Activated CD8-positive, alpha-beta memory T cell treated with anti-CD3 and anti-CD28 coated beads for 24 hours (primary cell): ENCODE measurements around the gene MED15.

ENCODE experiments used
- DNase-seq: peaks from one replicate; pipeline ENCODE4 v3.0.0-alpha.2; 2020

Gene MED15

DNA sequence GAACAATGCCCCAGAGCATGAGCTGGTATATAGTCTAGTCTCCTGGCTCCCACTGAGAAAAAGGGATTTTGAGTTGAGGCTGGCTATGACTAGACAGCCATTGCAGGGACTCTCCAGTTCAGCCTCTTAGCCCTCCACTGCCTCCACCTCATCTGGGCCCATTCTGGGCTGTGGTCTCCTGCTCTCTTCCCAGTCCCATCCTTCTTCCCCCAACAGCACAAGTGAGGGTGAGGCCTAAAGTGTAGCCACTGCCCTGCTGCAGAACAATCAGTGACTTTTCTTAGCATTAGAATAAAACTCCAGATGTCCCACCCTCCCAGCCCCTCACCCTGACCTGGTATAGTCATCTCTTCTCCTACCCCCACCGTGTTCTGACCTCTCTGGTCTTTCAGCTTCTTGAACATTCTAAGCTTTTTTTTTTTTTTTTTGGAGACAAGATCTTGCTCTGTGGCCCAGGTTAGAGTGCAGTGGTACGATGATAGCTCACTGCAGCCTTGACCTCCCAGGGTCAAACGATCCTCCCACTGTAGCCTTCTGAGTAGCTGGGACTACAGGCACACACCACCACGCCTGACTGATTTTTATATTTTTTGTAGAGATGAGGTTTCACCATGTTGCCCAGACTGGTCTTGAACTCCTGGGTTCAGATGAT lies 4.3 kb downstream of the MED15 start:
- DNase-seq = no peak

DNA sequence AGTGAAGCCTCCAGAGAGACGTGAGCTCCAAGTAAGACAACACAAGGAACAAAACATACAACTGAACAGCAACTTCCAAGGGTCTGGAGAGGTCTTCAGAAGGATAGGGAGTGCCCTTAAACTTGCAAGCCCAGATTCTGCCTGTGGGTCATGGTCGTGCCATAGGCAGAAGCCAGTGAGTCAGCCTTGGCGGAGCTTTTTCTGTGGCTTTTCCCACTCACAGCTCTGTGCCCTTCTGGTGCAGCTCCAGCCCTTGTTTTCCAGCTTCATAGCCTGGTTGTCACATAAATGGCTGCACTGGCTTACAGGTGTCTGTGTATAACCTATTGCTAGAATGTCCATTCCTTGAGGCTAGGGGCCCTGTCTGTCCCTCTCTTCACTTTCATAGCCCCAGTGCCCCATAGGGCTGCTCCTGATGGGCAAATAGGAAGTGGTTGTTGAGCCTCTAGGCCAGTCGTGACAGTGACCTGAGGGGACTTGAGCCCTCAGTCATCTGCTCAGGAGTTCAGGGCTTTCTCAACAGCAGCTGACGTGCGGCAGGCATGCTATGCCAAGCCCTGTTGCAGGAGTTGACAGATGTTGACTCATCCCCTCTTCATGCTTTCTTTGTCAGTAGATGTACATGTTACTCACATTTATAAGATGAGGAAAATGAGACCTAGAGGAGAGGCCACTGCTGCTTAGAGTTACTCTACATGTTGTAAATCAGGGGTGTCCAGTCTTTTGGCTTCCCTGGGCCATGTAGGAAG lies 7.4 kb downstream of the MED15 start:
- no peak for DNase-seq

DNA sequence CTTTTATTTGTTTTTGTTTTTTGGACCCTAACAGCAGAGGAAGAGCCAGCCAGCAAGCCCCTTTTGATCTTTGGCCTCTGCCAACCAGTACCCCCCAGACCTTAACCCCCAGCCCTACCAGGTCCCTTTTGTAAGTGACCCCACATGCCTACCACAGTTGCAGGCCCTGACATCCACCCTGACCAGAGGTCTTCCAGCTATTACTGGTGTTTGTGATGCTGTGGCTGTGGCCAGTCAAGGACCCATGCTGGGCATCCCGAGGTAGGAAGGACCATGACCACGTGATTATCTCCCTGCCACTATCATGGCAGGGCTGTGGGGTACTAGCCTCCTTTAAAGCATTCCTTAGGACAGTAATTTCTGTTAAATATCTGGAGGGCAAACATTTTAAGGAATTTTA lies 9.0 kb downstream of the MED15 start:
- no peak for DNase-seq

DNA sequence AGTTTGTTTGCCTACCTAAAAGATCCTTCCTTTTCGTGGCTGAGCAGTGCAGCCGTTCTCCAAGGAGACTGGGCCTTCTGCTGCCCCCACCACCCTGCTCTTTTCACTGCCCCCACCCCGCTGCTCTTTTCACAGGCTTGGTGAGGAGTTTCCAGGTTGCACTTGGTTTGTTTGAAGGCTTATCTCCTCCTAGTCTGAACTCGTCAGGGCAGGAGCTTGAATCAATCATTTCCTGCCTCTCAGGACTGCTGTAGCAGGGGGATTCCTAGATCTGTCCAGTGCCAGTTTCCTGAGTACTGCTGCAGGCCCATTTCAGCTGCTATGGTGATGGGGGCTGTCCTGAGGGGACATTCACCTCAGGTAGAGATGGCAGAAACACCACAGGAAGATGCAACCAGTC lies 10.0 kb downstream of the MED15 start:
- DNase-seq = no peak

DNA sequence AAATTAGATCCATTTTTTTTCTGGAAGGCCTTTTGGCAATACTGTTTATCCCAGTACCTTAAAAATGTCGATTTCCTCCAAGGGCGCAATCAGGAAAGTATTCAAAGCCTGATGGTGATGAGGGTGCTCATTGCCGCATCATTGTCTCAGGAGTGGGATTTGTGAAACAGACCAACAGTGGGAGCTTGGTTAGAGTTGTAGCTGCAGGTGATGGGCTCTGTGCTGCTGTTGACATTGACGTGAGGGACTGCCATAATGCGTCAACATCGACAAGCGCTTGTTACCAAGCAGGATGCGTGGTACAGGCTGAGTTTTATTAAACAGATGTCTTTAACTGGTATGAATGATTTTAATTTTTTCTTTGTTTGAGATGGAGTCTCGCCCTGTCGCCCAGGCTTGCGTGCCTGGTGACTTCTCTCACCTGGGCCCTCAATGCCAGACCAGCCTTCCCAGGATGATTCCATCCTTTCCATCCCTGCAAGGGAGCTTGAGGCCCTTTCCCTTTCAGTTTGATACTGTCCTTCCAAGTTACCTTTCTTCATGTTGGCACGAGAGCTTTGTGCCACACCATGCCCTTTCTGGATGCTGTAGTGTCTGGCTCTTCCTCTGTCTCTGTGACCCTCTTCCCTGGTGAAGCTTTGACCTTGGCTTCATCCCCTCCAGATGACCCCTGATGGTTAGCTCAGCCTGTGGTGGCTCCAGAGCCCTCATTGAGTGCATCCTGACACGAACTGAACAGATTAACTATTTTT lies 10.6 kb downstream of the MED15 start:
- no peak for DNase-seq

DNA sequence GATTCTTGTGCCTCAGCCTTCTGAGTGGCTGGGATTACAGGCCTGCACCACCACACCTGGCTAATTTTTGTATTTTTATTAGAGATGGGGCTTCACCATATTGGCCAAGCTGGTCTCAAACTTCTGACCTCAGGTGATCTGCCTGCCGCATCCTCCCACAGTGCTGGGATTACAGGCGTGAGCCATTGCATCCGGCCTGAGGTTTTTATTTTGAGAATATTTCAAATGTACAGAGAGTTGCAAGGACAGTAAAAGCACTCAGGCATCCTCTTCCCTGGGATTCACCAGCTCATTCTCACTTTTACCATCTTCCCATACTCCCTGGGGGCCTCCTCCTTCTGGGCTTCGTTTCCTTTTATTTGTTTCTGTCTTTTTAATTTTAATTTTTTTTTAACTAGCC lies 12.1 kb downstream of the MED15 start:
- DNase-seq = no peak

DNA sequence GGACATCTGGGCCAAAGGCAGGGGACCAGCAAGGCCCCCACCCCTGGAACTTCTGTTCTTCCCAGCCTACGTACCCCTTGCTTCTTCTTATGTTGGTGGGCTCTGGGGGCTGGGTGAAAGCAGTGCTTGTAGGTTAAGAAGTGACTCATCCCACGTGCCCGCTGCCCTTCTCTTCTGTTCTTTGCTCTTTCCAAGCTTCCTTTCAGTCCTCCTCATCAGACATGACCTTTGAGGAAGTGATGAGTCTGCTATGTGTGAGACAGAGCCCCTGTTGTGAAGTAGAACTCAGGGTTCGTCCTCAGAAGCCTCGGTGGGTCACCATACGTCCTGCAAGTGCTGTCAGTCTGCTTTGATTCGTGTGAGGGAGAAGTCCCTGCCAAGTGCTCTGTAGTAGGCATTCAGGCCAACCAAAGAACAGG lies 12.7 kb downstream of the MED15 start:
- peak; percentile 71 for DNase-seq

DNA sequence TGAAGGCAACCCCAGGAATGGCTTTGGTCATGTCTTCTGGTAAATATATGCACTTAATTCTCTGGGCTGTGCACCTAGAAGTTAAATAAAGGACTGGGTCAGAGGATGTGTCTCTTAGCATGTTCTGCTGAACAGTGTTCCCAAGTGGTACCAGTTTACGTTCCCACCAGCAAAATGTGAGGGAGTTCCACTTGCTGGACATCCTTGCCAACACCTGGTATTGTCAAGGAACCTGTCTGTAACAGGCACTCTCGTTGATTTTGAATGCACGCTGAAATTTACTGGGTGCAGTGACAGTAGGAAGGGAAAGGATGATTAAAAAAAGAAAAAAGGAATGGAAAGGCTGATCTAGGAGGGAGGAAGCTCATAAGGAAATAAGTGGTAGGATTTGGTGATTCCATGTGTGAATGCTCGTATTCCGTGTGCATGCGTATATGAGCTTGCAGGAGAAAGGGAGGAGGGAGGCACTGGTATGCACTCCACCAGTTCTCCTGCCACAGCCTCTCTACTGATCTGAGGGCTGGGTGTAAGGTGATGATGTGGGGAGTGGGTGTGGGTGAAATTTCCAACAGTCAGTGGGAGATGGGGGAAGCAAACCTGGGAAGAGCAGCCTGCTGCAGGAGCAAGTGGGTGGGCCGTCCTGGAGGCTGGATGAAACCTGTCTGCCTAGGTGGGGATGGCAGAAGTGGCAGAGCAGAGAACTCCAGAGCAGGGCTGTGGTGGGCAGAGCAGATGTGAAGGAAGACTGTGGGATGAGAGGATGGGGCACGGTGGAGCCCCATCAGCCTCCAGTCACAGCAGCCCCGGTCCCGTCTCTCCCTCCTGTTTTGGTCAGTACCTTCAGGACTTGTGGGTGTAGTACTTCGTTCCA lies 15.0 kb downstream of the MED15 start:
- no peak for DNase-seq

DNA sequence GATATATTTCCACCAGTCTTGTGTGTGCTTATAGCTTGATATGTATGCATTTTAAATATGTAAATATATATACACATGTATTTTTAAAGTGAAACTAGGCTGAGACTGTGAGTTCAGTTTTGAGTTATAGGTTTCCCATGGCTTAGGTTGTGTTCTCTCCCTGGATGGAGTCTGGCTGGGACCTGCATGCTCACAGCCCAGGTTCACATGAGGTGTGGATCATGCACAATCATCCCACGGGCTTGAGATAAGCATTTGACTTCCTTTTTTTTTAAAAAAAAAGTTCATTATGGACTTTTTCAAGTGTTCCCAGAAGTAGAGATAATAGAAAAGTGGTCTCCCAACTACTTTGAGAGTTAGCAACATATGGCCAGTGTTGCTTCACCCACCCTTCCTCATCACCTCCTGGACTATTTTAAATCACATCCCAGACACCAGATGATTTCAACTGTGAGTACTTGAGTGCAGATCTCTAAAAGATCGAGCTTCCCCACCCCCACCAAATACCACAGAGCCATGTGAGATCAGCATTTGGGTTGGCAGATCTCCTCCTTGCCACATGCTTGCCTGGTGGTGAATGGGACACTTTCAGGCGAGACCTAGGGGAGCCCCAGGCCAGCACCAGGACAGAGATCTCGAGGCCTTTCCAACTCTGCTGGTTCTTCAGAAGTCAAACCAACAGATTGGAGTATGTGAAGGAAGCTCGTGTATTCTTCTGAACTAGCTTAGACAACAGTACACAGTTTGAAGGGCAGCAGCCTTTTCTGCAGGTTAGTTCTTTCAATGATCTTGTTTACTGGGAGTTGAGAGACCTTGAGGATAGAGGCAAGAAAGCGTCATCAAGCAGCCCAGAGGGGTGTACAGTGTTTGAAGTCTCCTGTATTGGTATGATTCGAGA lies 15.9 kb downstream of the MED15 start:
- no peak for DNase-seq

DNA sequence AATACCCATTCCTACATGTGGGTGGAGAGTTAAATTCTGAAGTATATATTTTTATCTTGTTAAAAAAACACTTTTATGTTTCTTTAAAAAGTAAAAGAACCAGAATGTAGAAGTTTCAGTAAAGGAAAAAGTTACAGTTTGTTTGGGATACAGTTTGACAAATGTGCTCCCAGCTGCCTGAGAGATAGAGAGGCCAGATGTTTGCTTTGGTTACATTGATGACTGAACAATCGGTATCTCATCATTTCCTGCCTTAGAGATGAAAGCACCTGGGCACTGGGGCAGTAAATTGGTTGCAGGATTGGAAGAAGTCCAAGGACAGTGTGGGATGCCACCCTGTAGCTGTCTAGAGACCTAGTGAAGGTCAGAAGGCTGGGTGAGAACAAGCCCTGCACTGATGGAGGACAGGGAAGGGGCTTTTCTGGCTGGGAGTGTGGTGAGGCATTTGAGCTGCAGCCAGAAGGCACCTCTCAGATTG lies 16.6 kb downstream of the MED15 start:
- no peak for DNase-seq

DNA sequence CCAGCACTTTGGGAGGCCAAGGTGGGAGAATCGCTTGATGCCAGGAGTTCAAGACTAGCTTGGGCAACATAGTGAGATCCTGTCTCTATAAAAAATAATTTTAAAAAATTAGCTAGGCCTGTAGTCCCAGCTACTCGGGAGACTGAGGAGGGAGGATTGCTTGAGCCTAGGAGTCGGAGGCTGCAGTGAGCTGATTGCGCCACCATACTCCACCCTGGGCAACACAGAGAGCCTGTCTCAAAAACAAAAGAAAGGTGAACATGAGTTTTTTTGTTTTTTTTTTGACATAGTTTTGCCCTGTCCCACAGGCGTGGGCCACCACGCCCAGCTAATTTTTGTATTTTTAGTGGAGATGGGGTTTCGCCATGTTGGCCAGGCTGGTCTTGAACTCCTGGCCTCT lies 17.6 kb downstream of the MED15 start:
- no peak for DNase-seq

DNA sequence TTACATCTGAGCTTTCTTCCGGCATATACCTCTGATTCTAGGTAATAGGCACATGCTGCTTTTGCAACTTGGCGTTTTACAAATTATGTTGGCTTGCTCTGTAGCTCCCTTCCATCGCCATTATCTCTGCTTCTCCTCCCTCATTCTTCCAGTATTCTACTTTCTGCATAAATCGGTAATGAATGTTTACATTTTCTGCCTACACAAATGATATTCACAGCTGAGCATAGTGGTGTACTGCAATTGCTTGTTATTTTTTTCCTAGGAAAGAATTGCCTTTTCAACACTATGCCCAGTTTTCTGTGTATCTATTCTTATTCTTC lies 18.9 kb downstream of the MED15 start:
- DNase-seq = no peak

DNA sequence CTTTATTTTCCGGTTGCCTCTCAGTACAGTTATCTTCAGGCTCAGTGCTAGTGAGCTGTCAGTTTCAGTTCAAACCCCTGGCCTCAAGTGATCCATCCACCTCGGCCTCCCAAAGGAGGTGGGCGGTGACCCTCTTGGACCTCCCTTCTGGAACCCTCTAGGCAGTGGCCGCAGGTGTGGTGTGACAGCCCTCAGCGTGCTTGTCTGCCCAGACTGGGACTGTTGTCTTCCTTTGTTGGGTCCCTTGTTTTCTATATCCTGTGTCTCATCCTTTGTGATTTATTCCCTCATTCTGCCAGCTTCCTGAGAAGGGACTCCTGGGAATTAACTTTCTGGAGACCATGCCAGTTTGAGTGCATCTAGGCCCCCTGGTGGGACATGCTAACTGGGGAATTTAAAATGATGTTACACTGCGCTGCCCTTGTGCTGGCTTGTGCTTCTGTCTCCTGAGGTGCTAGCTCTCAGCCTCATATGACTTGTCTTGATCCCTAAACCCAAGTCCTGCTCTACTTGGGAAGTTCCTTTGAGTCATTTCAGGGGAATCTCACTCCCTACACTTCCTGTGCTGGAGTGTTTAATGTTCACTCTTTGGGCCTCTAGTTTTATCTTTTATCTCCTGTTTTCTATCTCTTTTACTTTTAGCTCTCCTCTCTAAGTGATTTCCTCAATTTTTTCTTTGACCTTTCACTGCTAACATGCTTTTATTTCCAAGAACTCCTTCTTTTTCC lies 19.4 kb downstream of the MED15 start:
- DNase-seq = no peak

DNA sequence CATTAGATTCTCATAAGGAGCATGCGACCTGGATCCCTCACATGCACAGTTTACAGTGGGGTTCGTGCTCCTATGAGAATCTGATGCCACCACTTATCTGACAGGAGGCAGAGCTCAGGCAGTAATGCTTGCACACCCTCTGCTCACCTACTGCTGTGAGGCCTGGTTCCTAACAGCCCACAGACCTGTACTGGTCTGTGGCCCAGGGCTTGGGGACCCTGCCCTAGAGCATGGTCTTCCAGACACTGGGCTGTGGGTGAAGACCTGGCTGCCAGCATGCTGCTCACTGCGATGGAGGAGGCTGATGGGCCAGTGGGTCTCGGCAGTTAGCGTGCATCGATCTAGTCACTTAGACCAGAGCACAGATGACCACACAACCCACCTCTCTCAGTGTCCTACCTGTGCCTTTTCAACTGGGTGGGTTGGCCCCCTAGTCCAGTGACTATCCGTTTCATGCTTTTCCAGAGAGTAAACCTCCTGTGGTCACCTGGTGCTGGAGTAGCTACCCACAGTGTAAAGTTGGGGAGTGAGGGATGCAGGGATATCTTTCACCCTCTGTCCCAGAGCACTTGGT lies 21.1 kb downstream of the MED15 start:
- DNase-seq = no peak

DNA sequence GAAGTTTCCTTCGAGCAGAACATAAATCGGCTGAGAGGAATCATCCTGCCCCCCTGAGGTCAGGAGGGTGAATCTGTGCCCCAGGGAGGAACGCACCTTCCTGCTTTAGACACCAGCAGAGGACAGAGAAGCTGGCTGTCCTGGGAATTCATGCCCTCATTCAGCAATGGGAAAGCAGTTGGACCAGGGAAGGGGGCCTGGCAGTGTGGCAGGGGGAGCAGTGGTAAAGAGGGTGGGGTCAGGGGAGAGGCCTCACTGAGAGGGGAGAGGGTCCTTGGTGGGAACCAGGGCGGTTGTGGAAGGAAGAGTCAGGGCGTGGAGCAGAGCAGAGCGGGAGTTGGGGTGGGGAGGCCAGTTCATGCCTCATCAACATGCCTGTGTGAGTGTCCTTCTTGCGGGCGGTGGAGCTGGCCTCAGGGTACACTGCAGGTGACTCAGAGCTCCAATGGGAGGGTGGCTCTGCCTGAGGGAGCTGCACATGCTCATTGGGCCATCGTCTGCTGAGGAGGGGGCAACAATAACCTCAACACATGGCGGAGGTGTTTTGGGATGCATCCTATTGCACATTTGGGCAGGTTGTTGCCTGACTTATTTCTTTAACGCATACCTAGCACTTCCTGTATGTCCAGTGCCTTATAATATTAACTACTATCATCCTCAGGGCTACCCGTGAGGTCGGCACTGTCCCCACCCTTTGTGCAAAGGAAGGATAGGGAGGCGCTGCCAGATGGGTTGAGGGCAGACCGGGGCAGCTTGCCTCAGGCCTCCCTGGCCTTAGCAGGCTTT lies 23.2 kb downstream of the MED15 start:
- no peak for DNase-seq

DNA sequence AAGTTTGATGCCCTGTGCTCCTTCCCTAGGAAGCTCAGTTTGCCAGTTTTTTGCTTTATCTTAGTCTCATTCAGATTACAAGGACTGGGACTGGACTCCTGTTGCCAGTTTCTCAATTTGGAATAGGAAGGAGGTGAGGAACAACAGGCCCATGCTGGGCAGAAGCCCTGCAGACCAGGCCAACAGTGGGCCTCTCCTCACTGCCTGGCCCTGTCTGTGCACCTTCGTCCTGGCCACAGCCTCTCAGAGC lies 23.7 kb downstream of the MED15 start:
- no peak for DNase-seq

DNA sequence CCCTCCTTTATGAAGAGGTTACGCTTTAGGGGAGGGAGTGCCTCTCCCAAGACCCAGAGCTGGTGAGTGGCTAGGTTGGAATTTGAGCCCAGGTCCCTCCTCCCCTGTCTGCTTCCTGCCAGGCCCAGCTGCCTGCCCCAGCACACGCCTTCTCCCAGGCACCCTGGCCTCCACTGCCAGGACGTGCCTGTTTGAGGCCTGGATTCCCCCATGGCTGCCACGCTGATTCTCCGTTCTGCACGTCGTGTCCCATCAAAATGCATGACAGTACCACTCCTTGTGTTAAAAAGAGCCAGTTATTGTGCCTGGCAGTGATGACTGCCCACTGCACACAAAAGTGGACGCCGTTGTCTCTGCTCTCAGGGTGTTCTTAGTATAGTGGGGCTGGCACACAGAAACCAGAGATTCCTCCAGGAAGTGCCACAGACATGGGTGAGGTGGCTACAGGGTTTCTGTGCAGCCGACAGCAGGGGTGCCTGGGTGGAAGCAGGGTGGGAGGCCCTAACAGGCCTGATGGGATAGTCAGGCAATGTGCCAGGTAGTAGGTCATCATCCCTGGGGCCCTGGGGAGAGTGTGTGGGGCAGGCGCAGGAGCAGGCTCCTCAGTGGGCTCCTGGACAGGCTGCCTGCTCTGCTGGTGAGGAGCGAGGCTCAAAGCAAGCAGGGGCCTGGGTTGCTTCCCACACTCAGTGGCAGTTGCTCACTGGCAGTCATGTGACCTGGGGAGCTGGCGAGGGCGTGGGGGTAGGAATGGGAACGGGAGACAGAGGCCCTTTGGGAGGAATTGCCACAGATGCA lies 24.2 kb downstream of the MED15 start:
- no peak for DNase-seq

DNA sequence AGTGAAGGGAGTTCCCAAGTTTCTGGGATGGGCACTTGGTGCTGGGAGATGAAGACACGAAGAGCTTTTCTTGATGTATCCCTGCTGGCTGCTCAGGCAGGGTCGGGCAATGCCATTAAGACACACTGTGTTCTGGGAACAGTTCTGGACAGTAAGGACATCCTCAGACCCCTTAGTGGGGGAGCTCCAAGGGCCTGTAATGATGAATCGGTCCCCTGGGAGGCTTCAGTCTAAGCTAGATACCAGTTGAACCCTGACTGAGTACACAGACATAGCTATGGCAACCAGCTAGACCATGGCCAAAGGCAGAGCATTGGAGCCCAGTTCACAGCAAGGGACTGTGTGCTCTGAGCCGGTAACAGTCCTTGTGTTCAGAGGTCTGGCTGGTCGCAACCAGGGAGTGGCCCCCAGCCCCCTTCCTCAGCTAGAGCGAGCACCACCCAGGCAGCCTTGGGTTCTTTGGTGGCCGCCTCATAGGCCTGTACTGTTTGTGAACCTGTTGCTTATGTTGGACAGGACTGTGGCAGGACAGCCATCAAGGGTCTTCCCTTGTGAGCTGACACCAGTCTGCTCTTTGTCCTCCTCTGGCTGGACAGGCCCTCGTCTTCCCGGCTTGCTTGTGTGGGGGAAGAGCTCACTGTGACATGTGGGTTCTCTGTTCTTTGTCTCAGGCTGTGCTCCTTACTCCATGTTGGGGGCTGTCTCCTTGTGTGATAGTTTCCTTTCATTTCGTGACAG lies 25.0 kb downstream of the MED15 start:
- DNase-seq = no peak
